GM19328 (cell line): ENCODE data around the gene CSNK2A2.

Source experiments
- ATAC-seq: cut with Tn5 transposase; IDR thresholded peaks from one replicate; pipeline ENCODE4 v1.9.1; 2021; ENCODE audit warnings: mild to moderate bottlenecking, moderate library complexity; ENCODE audit not compliant: unreplicated experiment

The CSNK2A2 gene

GRCh38 chr16:58198022-58198683 lies at the start of gene CSNK2A2:
CSNK2A2 (minus strand) TSS chr16:58198106; CDS start chr16:58197736, 370 bp downstream.
- peak; percentile 95 for ATAC-seq

GRCh38 chr16:58243528-58244004 lies 45.7 kb upstream of the CSNK2A2 start:
- ATAC-seq = peak; percentile 95

- ATAC-seq = no peak
Measured at GRCh38 chr16:58236831-58237230, 38.9 kb upstream of the CSNK2A2 start.

- ATAC-seq = peak; percentile 95
Measured at GRCh38 chr16:58236231-58236690, 38.4 kb upstream of the CSNK2A2 start.

GRCh38 chr16:58235663-58236062 lies 37.8 kb upstream of the CSNK2A2 start:
- ATAC-seq = no peak

- no peak for ATAC-seq
Measured at GRCh38 chr16:58234831-58235595, 37.1 kb upstream of the CSNK2A2 start.

- no peak for ATAC-seq
Measured at GRCh38 chr16:58230259-58230658, 32.4 kb upstream of the CSNK2A2 start.

GRCh38 chr16:58226790-58227189 lies 28.9 kb upstream of the CSNK2A2 start:
- no peak for ATAC-seq

- no peak for ATAC-seq
Measured at GRCh38 chr16:58225965-58226602, 28.2 kb upstream of the CSNK2A2 start.

- ATAC-seq = no peak
Measured at GRCh38 chr16:58222532-58223316, 24.8 kb upstream of the CSNK2A2 start.

GRCh38 chr16:58219432-58219831 lies 21.5 kb upstream of the CSNK2A2 start:
- no peak for ATAC-seq

GRCh38 chr16:58218786-58219185 lies 20.9 kb upstream of the CSNK2A2 start:
- ATAC-seq = no peak

GRCh38 chr16:58217311-58217925 lies 19.5 kb upstream of the CSNK2A2 start:
- no peak for ATAC-seq

GRCh38 chr16:58212824-58213655 lies 15.1 kb upstream of the CSNK2A2 start:
- no peak for ATAC-seq

GRCh38 chr16:58211846-58212245 lies 13.9 kb upstream of the CSNK2A2 start:
- no peak for ATAC-seq

- ATAC-seq = no peak
Measured at GRCh38 chr16:58211245-58211644, 13.3 kb upstream of the CSNK2A2 start.

GRCh38 chr16:58205276-58206036 lies 7.5 kb upstream of the CSNK2A2 start:
- no peak for ATAC-seq

- ATAC-seq = no peak
Measured at GRCh38 chr16:58201163-58201562, 3.3 kb upstream of the CSNK2A2 start.
